ENCODE results near the gene PIBF1.

GRCh38 chr13:73056565-73056962, 274.6 kb downstream of the PIBF1 start:
- TF ChIP-seq CTCF (IDR thresholded peaks at IDR 0.05): no peak
- no peak for TF ChIP-seq ZFX (IDR thresholded peaks at IDR 0.05; ENCODE audit: borderline replicate concordance)
